ENCODE measurements around the gene SORCS2.

DNA sequence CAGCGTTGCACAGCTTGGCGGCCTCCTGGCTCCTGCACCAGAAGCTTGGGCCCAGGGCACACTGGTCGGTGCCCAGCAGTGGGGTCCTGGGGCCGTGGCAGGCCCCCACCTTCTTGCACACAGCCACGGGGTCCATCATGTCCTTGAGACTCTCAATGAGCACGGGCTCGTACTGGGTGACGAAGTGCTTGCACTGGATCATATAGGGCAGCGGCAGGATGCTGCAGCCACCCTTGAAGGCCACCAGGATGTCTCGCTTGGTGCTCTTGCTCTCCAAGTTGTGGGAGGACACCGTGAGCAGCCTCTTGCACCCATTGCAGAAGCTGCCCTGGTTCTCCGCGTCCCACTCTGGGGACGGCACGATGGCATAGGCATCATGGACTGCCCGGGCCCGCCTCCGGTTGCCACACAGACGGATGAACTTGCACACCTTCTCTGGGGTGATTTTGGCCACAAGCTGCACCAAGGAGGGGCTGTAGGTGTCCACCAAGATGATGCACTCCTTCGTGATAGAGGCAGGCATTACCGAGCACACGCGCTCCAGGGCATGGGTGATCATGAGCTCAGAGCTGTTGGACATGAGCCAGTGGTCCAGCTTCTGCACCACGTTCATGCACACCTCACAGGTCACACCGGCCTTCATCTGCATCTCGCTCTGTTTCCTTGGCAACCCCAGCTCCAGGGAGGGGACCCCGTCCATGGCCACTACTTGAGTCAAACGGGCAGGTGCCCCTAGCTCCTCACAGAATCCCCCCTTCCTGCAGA is 241.2 kb downstream of the SORCS2 start:
- TF ChIP-seq, protein P1, sequence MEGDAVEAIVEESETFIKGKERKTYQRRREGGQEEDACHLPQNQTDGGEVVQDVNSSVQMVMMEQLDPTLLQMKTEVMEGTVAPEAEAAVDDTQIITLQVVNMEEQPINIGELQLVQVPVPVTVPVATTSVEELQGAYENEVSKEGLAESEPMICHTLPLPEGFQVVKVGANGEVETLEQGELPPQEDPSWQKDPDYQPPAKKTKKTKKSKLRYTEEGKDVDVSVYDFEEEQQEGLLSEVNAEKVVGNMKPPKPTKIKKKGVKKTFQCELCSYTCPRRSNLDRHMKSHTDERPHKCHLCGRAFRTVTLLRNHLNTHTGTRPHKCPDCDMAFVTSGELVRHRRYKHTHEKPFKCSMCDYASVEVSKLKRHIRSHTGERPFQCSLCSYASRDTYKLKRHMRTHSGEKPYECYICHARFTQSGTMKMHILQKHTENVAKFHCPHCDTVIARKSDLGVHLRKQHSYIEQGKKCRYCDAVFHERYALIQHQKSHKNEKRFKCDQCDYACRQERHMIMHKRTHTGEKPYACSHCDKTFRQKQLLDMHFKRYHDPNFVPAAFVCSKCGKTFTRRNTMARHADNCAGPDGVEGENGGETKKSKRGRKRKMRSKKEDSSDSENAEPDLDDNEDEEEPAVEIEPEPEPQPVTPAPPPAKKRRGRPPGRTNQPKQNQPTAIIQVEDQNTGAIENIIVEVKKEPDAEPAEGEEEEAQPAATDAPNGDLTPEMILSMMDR (conservative IDR thresholded peaks at IDR 0.05; ENCODE audit: low read length) = no peak
- no peak for TF ChIP-seq EZH2phosphoT487 (IDR thresholded peaks at IDR 0.05; ENCODE audit: borderline replicate concordance, low read depth, low read length)

All from OCI-LY7 (cell line).